ENCODE data around the gene C8A. TPM values are rescaled to one million over a fixed set of nuclear protein-coding genes. Genes with fewer than 3 reads are reported as not detected.
A peak's percentile ranks its signal among the peaks of the same experiment; 100 is the strongest.

C8A gene
- total and polyA plus RNA-seq, 2 of the 13 experiments (the other 11 are each of a cell fraction or from before 2014, with no cell fraction given) = 10.5 to 15.0 TPM

DNA sequence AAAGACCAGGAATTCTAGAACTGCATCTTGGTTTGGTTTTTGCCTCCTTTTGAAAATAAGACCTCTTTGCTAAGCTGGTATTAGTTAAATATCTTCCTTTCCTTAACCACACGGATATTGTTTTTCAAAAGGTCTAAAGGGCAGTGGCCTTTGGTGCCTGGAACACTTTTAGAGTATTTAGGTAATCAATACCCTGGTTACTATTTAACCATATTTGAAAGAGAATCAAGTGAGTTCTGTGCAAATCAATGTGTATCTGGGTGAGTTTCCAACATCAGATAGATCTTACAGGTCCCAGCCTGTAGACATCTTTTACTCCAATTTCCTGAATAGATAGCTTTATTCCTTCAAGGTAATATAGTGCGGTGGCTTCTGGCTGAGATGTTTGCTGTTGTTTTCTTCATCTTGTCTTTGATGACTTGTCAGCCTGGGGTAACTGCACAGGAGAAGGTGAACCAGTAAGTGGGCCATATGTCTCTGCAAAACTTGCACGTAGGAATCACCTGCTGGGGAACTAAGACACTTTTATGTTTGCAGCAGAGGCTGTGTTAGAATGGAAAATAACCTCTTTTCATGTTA lies at the start of gene C8A (continued):
- TF ChIP-seq ZSCAN22 (CRISPR knock-in tag; IDR thresholded peaks at IDR 0.05) (no peak), ZFP37 (CRISPR knock-in tag; IDR thresholded peaks at IDR 0.05; ENCODE audit: borderline replicate concordance) (no peak), SIX1 (CRISPR knock-in tag; IDR thresholded peaks at IDR 0.05; ENCODE audit: borderline replicate concordance) (peak; percentile 98), NBN (conservative IDR thresholded peaks at IDR 0.05) (no peak), SCMH1 (CRISPR knock-in tag; IDR thresholded peaks at IDR 0.05; ENCODE audit: borderline replicate concordance) (no peak), ZSCAN31 (CRISPR knock-in tag; IDR thresholded peaks at IDR 0.05; ENCODE audit: low read depth) (0 out of 2 replicates have a peak, but pooled peaks have one; percentile 38), NFE2L2 (IDR thresholded peaks at IDR 0.05; ENCODE audit: low read length) (no peak), ZNF788 (CRISPR knock-in tag; IDR thresholded peaks at IDR 0.05; ENCODE audit: borderline replicate concordance) (no peak), TBX2 (CRISPR knock-in tag; IDR thresholded peaks at IDR 0.05; ENCODE audit: borderline replicate concordance) (peak; percentile 43; the same call in 1 of the 2 replicates), PBX3 (CRISPR knock-in tag; IDR thresholded peaks at IDR 0.05; ENCODE audit: borderline replicate concordance) (no peak), ZNF589 (CRISPR knock-in tag; conservative IDR thresholded peaks at IDR 0.05) (no peak), ZNF256 (CRISPR knock-in tag; conservative IDR thresholded peaks at IDR 0.05) (no peak), MAFK (conservative IDR thresholded peaks at IDR 0.05 in 1 of 2, IDR thresholded peaks at IDR 0.05 in 1 of 2; ENCODE audit: low read length in 2 of 2) (no peak), ZNF543 (CRISPR knock-in tag; IDR thresholded peaks at IDR 0.05) (no peak), ADNP (CRISPR knock-in tag; IDR thresholded peaks at IDR 0.05) (no peak), CERS6 (CRISPR knock-in tag; IDR thresholded peaks at IDR 0.05) (no peak), RARG (CRISPR knock-in tag; IDR thresholded peaks at IDR 0.05; ENCODE audit: low read depth) (no peak), ZNF724P (CRISPR knock-in tag; IDR thresholded peaks at IDR 0.05; ENCODE audit: borderline replicate concordance) (no peak), HOXA3 (CRISPR knock-in tag; IDR thresholded peaks at IDR 0.05) (no peak; the same call in 1 of the 2 replicates), SOX5 (CRISPR knock-in tag; IDR thresholded peaks at IDR 0.05; ENCODE audit: borderline replicate concordance) (peak; percentile 82; the same call in 1 of the 2 replicates), DPF2 (CRISPR knock-in tag; IDR thresholded peaks at IDR 0.05; ENCODE audit: borderline replicate concordance, low read depth) (peak; percentile 53; the same call in 1 of the 2 replicates), ZNF160 (CRISPR knock-in tag; IDR thresholded peaks at IDR 0.05) (no peak), PAX8 (CRISPR knock-in tag; IDR thresholded peaks at IDR 0.05; ENCODE audit: borderline replicate concordance) (no peak), FOSL1 (CRISPR knock-in tag; IDR thresholded peaks at IDR 0.05; ENCODE audit: borderline replicate concordance) (no peak), NONO (IDR thresholded peaks at IDR 0.05) (no peak), NONO (CRISPR knock-in tag; conservative IDR thresholded peaks at IDR 0.05) (peak; percentile 54; the same call in 1 of the 2 replicates)
- TF ChIP-seq, protein P1, sequence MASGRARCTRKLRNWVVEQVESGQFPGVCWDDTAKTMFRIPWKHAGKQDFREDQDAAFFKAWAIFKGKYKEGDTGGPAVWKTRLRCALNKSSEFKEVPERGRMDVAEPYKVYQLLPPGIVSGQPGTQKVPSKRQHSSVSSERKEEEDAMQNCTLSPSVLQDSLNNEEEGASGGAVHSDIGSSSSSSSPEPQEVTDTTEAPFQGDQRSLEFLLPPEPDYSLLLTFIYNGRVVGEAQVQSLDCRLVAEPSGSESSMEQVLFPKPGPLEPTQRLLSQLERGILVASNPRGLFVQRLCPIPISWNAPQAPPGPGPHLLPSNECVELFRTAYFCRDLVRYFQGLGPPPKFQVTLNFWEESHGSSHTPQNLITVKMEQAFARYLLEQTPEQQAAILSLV (CRISPR knock-in tag; IDR thresholded peaks at IDR 0.05; ENCODE audit: borderline replicate concordance) = no peak
- TF ChIP-seq, protein P2, sequence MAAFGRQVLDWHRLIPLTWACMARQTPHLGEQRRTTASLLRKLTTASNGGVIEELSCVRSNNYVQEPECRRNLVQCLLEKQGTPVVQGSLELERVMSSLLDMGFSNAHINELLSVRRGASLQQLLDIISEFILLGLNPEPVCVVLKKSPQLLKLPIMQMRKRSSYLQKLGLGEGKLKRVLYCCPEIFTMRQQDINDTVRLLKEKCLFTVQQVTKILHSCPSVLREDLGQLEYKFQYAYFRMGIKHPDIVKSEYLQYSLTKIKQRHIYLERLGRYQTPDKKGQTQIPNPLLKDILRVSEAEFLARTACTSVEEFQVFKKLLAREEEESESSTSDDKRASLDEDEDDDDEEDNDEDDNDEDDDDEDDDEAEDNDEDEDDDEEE (CRISPR knock-in tag; IDR thresholded peaks at IDR 0.05) = no peak

Measured in HepG2 (cell line).